Breast epithelium (tissue), 4 donors: ENCODE results near the gene ARNT2. TPM values are rescaled to one million over a fixed set of nuclear protein-coding genes. Genes with fewer than 3 reads are reported as not detected.

ENCODE experiments used
- DNase-seq, 2 donors: peaks; one replicate each; pipeline ENCODE4 v3.0.0-alpha.2; 2019; ENCODE audit warnings: low spot score in 2 of 2
- H3K27ac ChIP-seq, 2 donors: fragments of 200-600 bp; sonication (generic) in 1 of 2; one replicate each; pipeline ENCODE4 v1.5.1; 2016 to 2019; ENCODE audit warnings: mild to moderate bottlenecking in 1 of 2
- H3K27me3 ChIP-seq, 2 donors: fragments of 200-600 bp; sonication (generic) in 1 of 2; one replicate each; pipeline versions ENCODE4 v1.5.1 to v1.6.0; 2017 to 2019; ENCODE audit warnings: control low read depth in 1 of 2, mild to moderate bottlenecking in 1 of 2
- H3K36me3 ChIP-seq: fragments of 200-600 bp; one replicate; pipeline ENCODE4 v1.5.1; 2019
- H3K4me1 ChIP-seq, 2 donors: fragments of 200-600 bp; sonication (generic); one replicate each; pipeline ENCODE4 v1.5.1; 2016 to 2019; ENCODE audit warnings: control low read depth in 1 of 2
- H3K4me3 ChIP-seq, 3 donors: fragments of 200-600 bp; sonication (generic); 1 replicate in 2 of 3; 2 replicates in 1 of 3; pipeline ENCODE4 v1.5.1; 2016 to 2019; ENCODE audit warnings: mild to moderate bottlenecking in 3 of 3, moderate library complexity in 2 of 3
- H3K9me3 ChIP-seq, 2 donors: fragments of 200-600 bp; sonication (generic) in 1 of 2; one replicate each; pipeline ENCODE4 v1.5.1; 2016 to 2019; ENCODE audit warnings: control low read depth in 1 of 2
- CTCF ChIP-seq, 3 donors: fragments of 450-650 bp; IDR thresholded peaks; one replicate each; pipeline ENCODE4 v1.5.1; 2016 to 2017; ENCODE audit warnings: antibody characterized with exemption in 3 of 3, mild to moderate bottlenecking in 3 of 3, moderate library complexity in 3 of 3
- POLR2A ChIP-seq: fragments of 450-650 bp; IDR thresholded peaks from one replicate; pipeline ENCODE4 v1.6.1; 2016; ENCODE audit warnings: antibody characterized with exemption, mild to moderate bottlenecking, moderate library complexity
- POLR2AphosphoS5 ChIP-seq, 3 donors: sonication (generic); formaldehyde crosslinking; IDR thresholded peaks; one replicate each; pipeline ENCODE4 v1.6.1; 2017; ENCODE audit warnings: antibody characterized with exemption in 3 of 3
- intact Hi-C: fragments of 100-400 bp; cut with DNase I; formaldehyde crosslinking; loops from one replicate; pipeline ENCODE4 v1.15.1; 2023; ENCODE audit warnings: low total_unique reads
- total RNA-seq, 3 donors: library from RNA; depleted of rRNA; stranded (reverse); fragments of >200 nt; gene quantifications; one replicate each; pipeline ENCODE4 v1.1.0, GENCODE V29; 2016

Gene ARNT2
- total RNA-seq, 3 donors from 2014 or later: 5.9 to 8.5 (median 7.0) TPM

- no peak for DNase-seq
- no peaks in the 10 kb centered on the region for H3K27me3 ChIP-seq
- intact Hi-C loops: no loop called here
- H3K36me3 ChIP-seq: no peaks in the 10 kb centered on the region
- no peak for TF ChIP-seq POLR2A
- TF ChIP-seq CTCF (IDR thresholded peaks at IDR 0.05): no peak
- no peak for TF ChIP-seq POLR2AphosphoS5 (IDR thresholded peaks at IDR 0.05)
- H3K27ac ChIP-seq: no peak overlapping the region
- H3K4me1 ChIP-seq: peaks cover 0 to 6% of the 10 kb centered on the region in 2 donors
- no peak overlapping the region for H3K4me3 ChIP-seq
- no peaks in the 10 kb centered on the region for H3K9me3 ChIP-seq
These were observed 210.7 kb downstream of the ARNT2 start for GRCh38 chr15:80614711-80615360.

- peaks cover 0 to 6% of the 10 kb centered on the region in 2 donors for H3K4me1 ChIP-seq
- no peak for TF ChIP-seq CTCF (IDR thresholded peaks at IDR 0.05)
- no peak for TF ChIP-seq POLR2AphosphoS5 (IDR thresholded peaks at IDR 0.05)
- TF ChIP-seq POLR2A: no peak
- no peaks in the 10 kb centered on the region for H3K36me3 ChIP-seq
- no peak overlapping the region for H3K4me3 ChIP-seq
- no peaks in the 10 kb centered on the region for H3K9me3 ChIP-seq
- intact Hi-C loops: no loop called here
- no peaks in the 10 kb centered on the region for H3K27me3 ChIP-seq
- no peak for DNase-seq
- H3K27ac ChIP-seq: no peak overlapping the region
These were observed 211.2 kb downstream of the ARNT2 start for GRCh38 chr15:80615361-80615736.

GRCh38 chr15:80615783-80616391 is 211.7 kb downstream of the ARNT2 start:
- TF ChIP-seq POLR2A (no peak), POLR2AphosphoS5 (IDR thresholded peaks at IDR 0.05) (peak in 1 of 3 donors; percentile 15)
- DNase-seq: peak; percentile 71 to 82
- Histone ChIP-seq H3K27ac (peak overlapping the region in 1 of 2 donors; percentile 28), H3K27me3 (no peaks in the 10 kb centered on the region), H3K9me3 (no peaks in the 10 kb centered on the region), H3K36me3 (no peaks in the 10 kb centered on the region), H3K4me3 (no peak overlapping the region), H3K4me1 (peaks cover 0 to 6% of the 10 kb centered on the region in 2 donors)
- intact Hi-C loops: no loop called here

GRCh38 chr15:80618685-80619400 is 214.7 kb downstream of the ARNT2 start:
- no peak for TF ChIP-seq CTCF (IDR thresholded peaks at IDR 0.05)
- TF ChIP-seq POLR2AphosphoS5 (IDR thresholded peaks at IDR 0.05): no peak
- no peak for TF ChIP-seq POLR2A
- Histone ChIP-seq H3K4me1 (peaks cover 0 to 6% of the 10 kb centered on the region in 2 donors), H3K27ac (no peak overlapping the region), H3K4me3 (no peak overlapping the region), H3K27me3 (no peaks in the 10 kb centered on the region), H3K36me3 (no peaks in the 10 kb centered on the region), H3K9me3 (peaks cover 0 to 11% of the 10 kb centered on the region in 2 donors)
- intact Hi-C loops: no loop called here
- DNase-seq: no peak

GRCh38 chr15:80619680-80620079 is 215.5 kb downstream of the ARNT2 start:
- H3K27ac ChIP-seq: no peak overlapping the region
- TF ChIP-seq CTCF (IDR thresholded peaks at IDR 0.05) (peak in 1 of 3 donors; percentile 13), POLR2AphosphoS5 (IDR thresholded peaks at IDR 0.05) (no peak)
- H3K36me3 ChIP-seq: no peaks in the 10 kb centered on the region
- peaks cover 0 to 6% of the 10 kb centered on the region in 2 donors for H3K4me1 ChIP-seq
- no peak for DNase-seq
- H3K9me3 ChIP-seq: peaks cover 0 to 11% of the 10 kb centered on the region in 2 donors
- intact Hi-C loops: no loop called here
- H3K4me3 ChIP-seq: no peak overlapping the region
- no peaks in the 10 kb centered on the region for H3K27me3 ChIP-seq
